Naive thymus-derived CD8-positive, alpha-beta T cell (primary cell): ENCODE measurements around the gene NFAT5. TPM values are rescaled to one million over a fixed set of nuclear protein-coding genes. Genes with fewer than 3 reads are reported as not detected.
"Not testable (repeated sequence)": the region's sequence is repeated elsewhere in the genome, so short reads cannot be mapped to it uniquely, and the experiment has no call there.

ENCODE experiments used
- ATAC-seq, 2 donors: fragments of 150-1000 bp; cut with Tn5 transposase in 1 of 2; sonication (Bioruptor Pico), chemical (Tn5 transposase) in 1 of 2; 1 replicate in 1 of 2; 2 replicates in 1 of 2; pipeline ENCODE4 v1.10.0; 2021; ENCODE audit warnings: mild to moderate bottlenecking in 2 of 2, moderate library complexity in 2 of 2
- POLR2A ChIA-PET: fragments of 350-600 bp; sonication (Branson Sonifier 250); formaldehyde crosslinking; loops from one replicate; lab custom pipeline; 2021; ENCODE audit warnings: antibody characterized with exemption; lab: Charles Lee
- DNase-seq, 10 donors: peaks; one replicate each; pipeline versions ENCODE4 v3.0.0 to v3.0.0-alpha.2; 2020 to 2022
- H3K27ac Mint-ChIP-seq, 10 donors: one replicate each; pipeline ENCODE4 v1.8.0; 2020 to 2022; ENCODE audit warnings: mild to moderate bottlenecking in 10 of 10, mixed read lengths in 10 of 10, moderate library complexity in 4 of 10, inconsistent platforms in 1 of 10
- H3K27me3 Mint-ChIP-seq, 5 donors: one replicate each; pipeline ENCODE4 v1.8.0; 2021 to 2022; ENCODE audit warnings: mixed read lengths in 5 of 5
- H3K36me3 Mint-ChIP-seq, 3 donors: one replicate each; pipeline ENCODE4 v1.8.0; 2020 to 2022; ENCODE audit warnings: mixed read lengths in 3 of 3, mild to moderate bottlenecking in 2 of 3, inconsistent platforms in 1 of 3
- H3K4me1 Mint-ChIP-seq, 4 donors: one replicate each; pipeline ENCODE4 v1.8.0; 2021 to 2022; ENCODE audit warnings: mixed read lengths in 4 of 4
- H3K4me3 Mint-ChIP-seq, 10 donors: one replicate each; pipeline ENCODE4 v1.8.0; 2020 to 2022; ENCODE audit warnings: mild to moderate bottlenecking in 10 of 10, mixed read lengths in 10 of 10, moderate library complexity in 6 of 10, inconsistent platforms in 1 of 10
- H3K9me3 Mint-ChIP-seq, 9 donors: one replicate each; pipeline ENCODE4 v1.8.0; 2020 to 2022; ENCODE audit warnings: mixed read lengths in 9 of 9, mild to moderate bottlenecking in 3 of 9, inconsistent platforms in 1 of 9, moderate library complexity in 1 of 9
- polyA plus RNA-seq, 3 donors: library from polyadenylated mRNA; unstranded; fragments of 300-500 nt; fragmentation: Illumina TruSeq; gene quantifications; one replicate each; pipeline ENCODE4 v1.2.3, GENCODE V29; 2021
- total RNA-seq, 8 experiments: library from RNA in 2 of 8; stranded (reverse) in 2 of 8; gene quantifications; one replicate each; pipeline ENCODE4 v1.2.3 and lab custom pipeline; 2021 to 2026

The NFAT5 gene, protein sequence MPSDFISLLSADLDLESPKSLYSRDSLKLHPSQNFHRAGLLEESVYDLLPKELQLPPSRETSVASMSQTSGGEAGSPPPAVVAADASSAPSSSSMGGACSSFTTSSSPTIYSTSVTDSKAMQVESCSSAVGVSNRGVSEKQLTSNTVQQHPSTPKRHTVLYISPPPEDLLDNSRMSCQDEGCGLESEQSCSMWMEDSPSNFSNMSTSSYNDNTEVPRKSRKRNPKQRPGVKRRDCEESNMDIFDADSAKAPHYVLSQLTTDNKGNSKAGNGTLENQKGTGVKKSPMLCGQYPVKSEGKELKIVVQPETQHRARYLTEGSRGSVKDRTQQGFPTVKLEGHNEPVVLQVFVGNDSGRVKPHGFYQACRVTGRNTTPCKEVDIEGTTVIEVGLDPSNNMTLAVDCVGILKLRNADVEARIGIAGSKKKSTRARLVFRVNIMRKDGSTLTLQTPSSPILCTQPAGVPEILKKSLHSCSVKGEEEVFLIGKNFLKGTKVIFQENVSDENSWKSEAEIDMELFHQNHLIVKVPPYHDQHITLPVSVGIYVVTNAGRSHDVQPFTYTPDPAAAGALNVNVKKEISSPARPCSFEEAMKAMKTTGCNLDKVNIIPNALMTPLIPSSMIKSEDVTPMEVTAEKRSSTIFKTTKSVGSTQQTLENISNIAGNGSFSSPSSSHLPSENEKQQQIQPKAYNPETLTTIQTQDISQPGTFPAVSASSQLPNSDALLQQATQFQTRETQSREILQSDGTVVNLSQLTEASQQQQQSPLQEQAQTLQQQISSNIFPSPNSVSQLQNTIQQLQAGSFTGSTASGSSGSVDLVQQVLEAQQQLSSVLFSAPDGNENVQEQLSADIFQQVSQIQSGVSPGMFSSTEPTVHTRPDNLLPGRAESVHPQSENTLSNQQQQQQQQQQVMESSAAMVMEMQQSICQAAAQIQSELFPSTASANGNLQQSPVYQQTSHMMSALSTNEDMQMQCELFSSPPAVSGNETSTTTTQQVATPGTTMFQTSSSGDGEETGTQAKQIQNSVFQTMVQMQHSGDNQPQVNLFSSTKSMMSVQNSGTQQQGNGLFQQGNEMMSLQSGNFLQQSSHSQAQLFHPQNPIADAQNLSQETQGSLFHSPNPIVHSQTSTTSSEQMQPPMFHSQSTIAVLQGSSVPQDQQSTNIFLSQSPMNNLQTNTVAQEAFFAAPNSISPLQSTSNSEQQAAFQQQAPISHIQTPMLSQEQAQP (N-terminal part only)
- total RNA-seq (10 to 100 TPM; 29.8 to 32.2 TPM), polyA plus RNA-seq (1 to 10 TPM; 3.8 to 6.7 (median 6.0) TPM), total RNA-seq (lab: John Stamatoyannopoulos, UW) (58.6 to 172 (median 72.8) reads per million in 6 experiments)

DNA sequence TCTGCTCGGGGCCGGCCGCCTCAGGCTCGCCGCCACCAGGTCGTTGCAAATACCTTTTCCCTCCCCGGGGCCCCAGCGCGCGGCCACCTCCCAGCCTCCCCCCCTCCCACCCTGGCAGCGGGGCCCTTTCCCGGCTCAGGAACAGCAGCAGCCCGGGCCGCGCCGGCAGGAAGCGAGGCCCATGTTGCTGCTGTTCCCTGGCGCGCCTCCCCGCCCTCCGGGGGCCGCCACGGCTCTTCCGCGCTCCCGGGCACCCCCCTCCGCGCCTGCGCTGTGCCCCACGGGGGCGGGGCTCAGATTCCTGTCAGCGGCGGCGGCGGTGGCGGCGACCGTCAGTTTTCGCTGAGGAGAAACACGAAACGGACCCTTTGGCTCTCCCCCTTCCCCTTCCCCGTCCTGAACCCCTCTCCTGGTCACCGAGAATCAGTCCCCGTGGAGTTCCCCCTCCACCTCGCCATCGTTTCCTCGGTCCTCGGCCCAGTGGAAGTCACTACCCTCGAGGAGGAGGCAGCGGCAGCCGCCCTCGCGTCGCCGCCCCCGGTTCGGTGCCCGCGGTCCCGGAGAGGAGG lies at the start of gene NFAT5:
Gene NFAT5, plus strand, starts transcription at position 296 of the 569 bp plus-strand sequence. CDS start 336 bp downstream, outside the sequence.
- H3K27me3 Mint-ChIP-seq: no peaks in the 10 kb centered on the region
- H3K4me1 Mint-ChIP-seq: peaks cover 14 to 52% (median 43%) of the 10 kb centered on the region in 4 donors
- H3K36me3 Mint-ChIP-seq: no peaks in the 10 kb centered on the region
- POLR2A ChIA-PET: interaction anchor here (0.6 to 1.5 kb wide), 2 partner anchors 170 to 992 kb away, joined by 5 to 6 read pairs; no protein-coding TSS in a partner anchor
- peak; percentile 63 to 66 for ATAC-seq
- DNase-seq: peak; percentile 77 to 100 (median 90)
- H3K9me3 Mint-ChIP-seq: peaks cover 0 to 2% (median 0%) of the 10 kb centered on the region in 9 donors
- peak within 1 kb of the TSS; percentile 94 to 99 (median 96) for H3K4me3 Mint-ChIP-seq
- peak within 1 kb of the TSS; percentile 95 to 99 (median 97) for H3K27ac Mint-ChIP-seq

DNA sequence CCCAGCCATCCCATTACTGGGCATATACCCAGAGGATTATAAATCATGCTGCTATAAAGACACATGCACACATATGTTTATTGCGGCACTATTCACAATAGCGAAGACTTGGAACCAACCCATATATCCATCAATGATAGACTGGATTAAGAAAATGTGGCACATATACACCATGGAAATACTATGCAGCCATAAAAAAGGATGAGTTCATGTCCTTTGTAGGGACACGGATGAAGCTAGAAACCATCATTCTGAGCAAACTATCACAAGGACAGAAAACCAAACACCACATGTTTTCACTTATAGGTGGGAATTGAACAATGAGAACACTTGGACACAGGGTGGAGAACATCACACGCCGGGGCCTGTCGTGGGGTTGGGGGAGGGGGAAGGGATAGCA lies 47.9 kb upstream of the NFAT5 start:
- POLR2A ChIA-PET, DNase-seq, H3K4me3 Mint-ChIP-seq, ATAC-seq, H3K36me3 Mint-ChIP-seq, H3K27ac Mint-ChIP-seq, H3K27me3 Mint-ChIP-seq, H3K9me3 Mint-ChIP-seq: not testable (repeated sequence)
- peaks cover 1 to 15% (median 11%) of the 10 kb centered on the region in 4 donors for H3K4me1 Mint-ChIP-seq

DNA sequence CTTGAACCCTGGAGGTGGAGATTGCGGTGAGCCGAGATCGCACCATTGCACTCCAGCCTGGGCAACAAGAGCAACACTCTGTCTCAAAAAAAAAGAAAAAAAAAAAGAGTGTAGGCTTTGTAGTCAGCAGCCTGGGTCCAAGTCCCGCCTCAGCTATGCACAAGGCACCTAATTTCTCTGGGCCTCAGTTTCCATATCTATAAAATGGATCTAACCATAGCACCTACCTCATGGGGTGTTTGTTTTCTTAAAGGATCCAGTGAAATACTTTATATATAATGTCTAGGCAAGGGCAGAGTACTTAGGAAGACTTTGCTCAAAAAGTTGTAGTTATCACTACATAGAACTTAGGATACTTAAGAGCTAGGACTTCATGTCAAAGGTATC lies 45.4 kb upstream of the NFAT5 start:
- peaks cover 0 to 1% (median 0%) of the 10 kb centered on the region in 5 donors for H3K27me3 Mint-ChIP-seq
- POLR2A ChIA-PET: no interaction called here
- peaks cover 0 to 3% (median 0%) of the 10 kb centered on the region in 9 donors for H3K9me3 Mint-ChIP-seq
- H3K4me1 Mint-ChIP-seq: peaks cover 1 to 15% (median 9%) of the 10 kb centered on the region in 4 donors
- H3K27ac Mint-ChIP-seq: peak overlapping the region in 2 of 10 donors; percentile 30 to 84
- no peaks in the 10 kb centered on the region for H3K36me3 Mint-ChIP-seq
- DNase-seq (no peak), ATAC-seq (no peak)
- H3K4me3 Mint-ChIP-seq: no peak overlapping the region

DNA sequence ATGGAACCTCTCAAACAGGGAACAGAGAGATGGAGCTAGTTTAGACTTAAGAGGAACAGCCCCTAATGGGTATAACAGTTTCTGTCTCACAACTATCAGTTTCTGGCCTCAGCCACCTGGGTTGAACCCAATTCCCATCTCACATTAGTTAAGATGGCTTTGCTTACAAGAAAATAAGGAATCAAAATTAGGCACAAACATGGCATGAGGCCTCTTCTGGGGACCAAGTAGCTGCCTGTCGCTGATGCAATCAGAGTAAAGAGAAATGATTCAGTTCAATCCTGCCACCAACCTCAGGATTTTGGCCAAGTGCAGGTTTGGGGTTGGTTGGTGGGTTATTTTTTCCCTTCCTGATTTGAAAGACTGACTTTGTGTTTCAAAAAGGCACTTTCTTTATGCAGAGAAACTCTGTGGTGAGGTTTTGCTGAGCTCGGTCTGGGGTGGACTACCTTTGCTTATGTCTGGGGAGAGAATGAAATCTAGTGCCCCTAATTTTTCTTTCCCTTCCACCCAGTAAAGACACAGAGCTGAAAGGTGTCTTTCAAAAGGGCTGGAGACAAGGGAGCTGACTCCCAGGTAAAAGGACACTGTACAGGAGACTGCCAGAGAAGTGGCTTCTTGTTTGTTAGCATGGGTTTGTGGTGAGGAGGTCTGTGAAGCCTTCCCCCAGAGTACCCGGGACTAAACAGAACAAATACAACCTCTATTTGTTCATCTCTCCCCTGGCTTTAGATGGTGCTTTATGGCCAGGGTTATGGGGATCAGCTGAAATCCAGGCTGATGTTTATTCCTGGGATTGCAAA lies 44.8 kb upstream of the NFAT5 start:
- Mint-ChIP-seq H3K4me3 (no peak overlapping the region), H3K27me3 (peaks cover 0 to 1% (median 0%) of the 10 kb centered on the region in 5 donors), H3K4me1 (peaks cover 1 to 15% (median 9%) of the 10 kb centered on the region in 4 donors), H3K36me3 (no peaks in the 10 kb centered on the region), H3K27ac (peak overlapping the region in 7 of 10 donors; percentile 30 to 84 (median 64)), H3K9me3 (peaks cover 0 to 3% (median 0%) of the 10 kb centered on the region in 9 donors)
- DNase-seq: no peak
- ATAC-seq: no peak
- POLR2A ChIA-PET: no interaction called here

DNA sequence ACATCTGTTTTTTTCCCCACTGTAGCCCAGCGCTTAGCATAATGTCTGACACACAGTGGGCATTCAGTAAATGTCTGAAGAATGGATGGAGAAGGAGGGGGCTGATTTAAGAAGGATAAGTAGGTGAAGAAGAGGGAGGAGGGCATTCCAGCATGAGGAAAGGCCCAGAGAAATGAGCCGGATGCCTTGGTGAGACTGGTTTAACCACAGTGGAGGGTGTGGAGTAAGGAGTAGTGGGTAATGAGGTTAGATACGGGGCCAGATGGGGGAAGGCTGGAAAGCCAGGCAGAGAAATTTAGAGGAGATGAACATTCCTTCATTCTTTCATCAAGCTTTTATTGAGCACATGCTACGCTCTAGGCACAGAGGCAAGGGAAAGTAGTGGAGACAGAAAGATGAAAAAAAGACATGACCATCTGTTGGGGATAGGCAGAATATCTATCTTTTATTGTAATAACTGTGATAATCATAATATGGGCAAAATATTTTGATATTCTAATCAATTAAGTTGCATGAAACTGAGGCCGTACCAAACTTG lies 43.7 kb upstream of the NFAT5 start:
- DNase-seq (no peak), ATAC-seq (no peak)
- peaks cover 0 to 3% (median 0%) of the 10 kb centered on the region in 9 donors for H3K9me3 Mint-ChIP-seq
- H3K27me3 Mint-ChIP-seq: peaks cover 0 to 1% (median 0%) of the 10 kb centered on the region in 5 donors
- H3K4me1 Mint-ChIP-seq: peaks cover 1 to 15% (median 9%) of the 10 kb centered on the region in 4 donors
- H3K27ac Mint-ChIP-seq: peak overlapping the region in 2 of 10 donors; percentile 6 to 27
- POLR2A ChIA-PET: no interaction called here
- H3K36me3 Mint-ChIP-seq: no peaks in the 10 kb centered on the region
- no peak overlapping the region for H3K4me3 Mint-ChIP-seq

DNA sequence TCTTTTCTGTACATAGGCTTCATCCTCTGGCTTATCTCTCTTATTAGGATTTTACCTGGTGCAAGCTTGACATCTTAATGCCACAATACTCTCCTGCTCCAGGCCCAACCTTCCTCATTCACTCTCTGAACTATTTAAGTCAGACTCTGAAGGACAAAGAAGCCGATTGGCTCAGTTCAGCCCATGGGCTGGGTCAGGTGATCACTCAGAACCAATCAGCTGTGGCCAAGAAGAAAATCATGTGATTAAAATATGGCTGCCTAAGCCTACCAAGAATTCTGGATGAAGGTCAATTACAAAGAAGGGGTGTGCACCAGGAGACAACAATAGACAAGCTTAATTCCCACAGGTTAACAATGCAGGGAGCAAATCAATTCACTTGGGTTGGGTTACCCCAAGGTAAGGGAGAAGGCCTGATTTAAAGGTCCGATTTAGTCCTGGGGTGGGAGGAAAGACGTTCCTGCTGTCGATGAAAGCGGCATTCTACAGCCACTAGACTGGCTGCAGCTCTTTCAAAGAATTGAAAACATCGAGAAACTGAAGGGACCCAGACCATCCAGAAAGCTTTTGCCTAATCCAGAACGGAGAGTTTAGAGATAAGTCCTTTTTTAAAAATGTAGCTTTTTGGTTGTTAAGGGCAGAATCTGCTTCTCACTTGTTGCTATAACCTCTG lies 42.9 kb upstream of the NFAT5 start:
- POLR2A ChIA-PET: no interaction called here
- Mint-ChIP-seq H3K4me3 (no peak overlapping the region), H3K27ac (no peak overlapping the region), H3K9me3 (peaks cover 0 to 3% (median 0%) of the 10 kb centered on the region in 9 donors), H3K4me1 (peaks cover 1 to 15% (median 9%) of the 10 kb centered on the region in 4 donors), H3K36me3 (no peaks in the 10 kb centered on the region), H3K27me3 (peaks cover 0 to 1% (median 0%) of the 10 kb centered on the region in 5 donors)
- no peak for ATAC-seq
- DNase-seq: no peak

DNA sequence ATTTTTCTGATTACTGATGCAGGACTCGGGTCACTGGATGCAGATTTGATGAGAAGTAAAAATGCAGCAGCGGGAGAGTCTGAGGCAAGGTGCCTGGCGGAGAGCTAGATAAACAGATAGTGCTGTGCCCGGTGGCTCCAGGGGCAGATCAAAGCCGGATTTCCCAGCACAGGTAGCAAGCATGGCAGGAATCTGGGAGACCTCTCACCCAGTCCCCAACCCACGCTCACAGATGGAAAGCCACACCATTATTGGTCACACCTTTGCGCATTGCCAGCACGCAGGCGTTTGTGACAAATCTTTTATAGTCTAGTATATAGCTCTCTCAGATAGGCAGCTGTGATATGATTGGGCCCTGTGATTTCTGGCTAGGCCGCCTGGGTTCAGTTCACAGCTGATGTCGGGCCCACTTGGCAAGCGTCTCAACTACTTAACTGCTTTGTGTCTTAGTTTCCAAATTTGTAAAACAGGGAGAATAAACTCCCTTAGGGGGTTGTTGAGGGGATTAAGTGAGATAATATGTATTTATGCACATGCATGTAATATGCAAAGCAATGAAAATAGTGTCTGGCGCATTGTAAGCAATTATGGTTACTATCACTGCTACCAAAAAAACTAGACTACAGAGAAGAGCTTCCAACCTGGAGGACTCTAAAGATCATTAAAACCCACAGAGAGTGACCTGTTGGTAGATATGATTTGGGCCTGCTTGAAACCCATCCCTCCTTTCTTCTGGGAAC lies 42.0 kb upstream of the NFAT5 start:
- H3K4me3 Mint-ChIP-seq: no peak overlapping the region
- ATAC-seq: no peak
- H3K4me1 Mint-ChIP-seq: peaks cover 1 to 15% (median 9%) of the 10 kb centered on the region in 4 donors
- peaks cover 0 to 2% (median 0%) of the 10 kb centered on the region in 9 donors for H3K9me3 Mint-ChIP-seq
- no peak for DNase-seq
- peaks cover 0 to 1% (median 0%) of the 10 kb centered on the region in 5 donors for H3K27me3 Mint-ChIP-seq
- no peak overlapping the region for H3K27ac Mint-ChIP-seq
- POLR2A ChIA-PET: no interaction called here
- no peaks in the 10 kb centered on the region for H3K36me3 Mint-ChIP-seq

DNA sequence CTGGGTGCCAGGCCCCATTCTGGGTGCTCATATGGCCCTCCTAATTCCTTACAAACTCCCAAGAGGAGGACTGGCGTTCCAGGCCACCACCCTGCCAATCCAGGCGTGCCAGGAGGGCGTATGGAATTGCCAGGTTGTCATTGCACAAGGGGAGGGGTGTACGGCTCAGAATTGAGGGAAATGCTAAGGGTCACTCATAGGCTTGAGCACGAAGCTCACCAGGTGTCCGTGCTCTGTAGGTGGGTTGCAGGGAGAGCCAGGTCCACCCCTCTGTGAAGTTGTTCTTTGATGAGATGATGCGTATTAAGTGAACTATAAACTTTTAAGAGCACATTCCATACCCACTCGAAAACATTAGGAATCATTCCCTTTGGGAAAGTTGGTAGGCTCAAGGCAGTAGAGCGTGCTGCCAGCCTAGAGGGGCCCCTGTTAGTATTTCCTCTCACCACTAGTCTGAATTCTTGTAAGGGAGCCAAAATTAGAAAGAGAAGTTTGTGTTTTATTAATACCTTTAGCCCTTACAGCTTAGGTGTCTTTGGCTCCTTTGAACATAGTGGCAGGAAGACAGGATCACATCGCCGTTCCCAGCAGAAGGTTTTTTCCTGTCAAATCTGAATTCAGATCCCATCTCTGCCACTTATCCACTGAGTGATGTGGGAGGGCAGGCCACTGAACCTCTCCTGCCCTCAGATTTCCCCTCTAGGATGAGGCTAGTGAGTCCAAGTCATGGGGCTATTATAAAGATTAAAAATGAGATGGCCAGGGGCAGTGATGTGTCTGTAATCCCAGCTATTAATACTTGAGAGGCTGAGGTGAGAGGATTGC lies 38.7 kb upstream of the NFAT5 start:
- Mint-ChIP-seq H3K9me3 (no peaks in the 10 kb centered on the region), H3K4me1 (peaks cover 0 to 14% (median 4%) of the 10 kb centered on the region in 4 donors), H3K4me3 (no peak overlapping the region), H3K27ac (no peak overlapping the region), H3K36me3 (no peaks in the 10 kb centered on the region), H3K27me3 (no peaks in the 10 kb centered on the region)
- ATAC-seq (no peak), DNase-seq (no peak)
- POLR2A ChIA-PET: no interaction called here

DNA sequence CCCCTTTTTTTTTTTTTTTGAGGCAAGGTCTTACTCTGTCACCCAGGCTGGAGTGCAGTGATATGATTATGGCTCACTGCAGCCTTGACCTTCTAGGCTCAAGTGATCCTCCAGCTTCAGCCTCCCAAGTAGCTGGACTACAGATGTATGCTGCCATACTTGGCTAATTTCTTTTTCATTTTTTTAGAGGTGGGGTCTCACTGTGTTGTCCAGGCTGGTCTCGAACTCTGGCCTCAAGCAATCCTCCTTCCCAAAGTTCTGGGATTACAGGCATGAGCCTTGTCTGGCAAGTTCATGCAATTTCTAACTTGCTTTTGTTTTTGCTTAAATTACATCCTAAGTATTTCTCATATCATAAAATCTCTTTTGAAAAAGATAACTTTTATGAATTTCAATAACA lies 33.8 kb upstream of the NFAT5 start:
- Mint-ChIP-seq H3K27me3 (peaks cover 0 to 4% (median 0%) of the 10 kb centered on the region in 5 donors), H3K9me3 (no peaks in the 10 kb centered on the region), H3K36me3 (no peaks in the 10 kb centered on the region), H3K27ac (no peak overlapping the region), H3K4me3 (no peak overlapping the region), H3K4me1 (peaks cover 0 to 15% (median 4%) of the 10 kb centered on the region in 4 donors)
- DNase-seq: no peak
- POLR2A ChIA-PET: no interaction called here
- no peak for ATAC-seq
